ENCODE data around the gene GDPD5. TPM values are rescaled to one million over a fixed set of nuclear protein-coding genes. Genes with fewer than 3 reads are reported as not detected.

GDPD5 gene
- total RNA-seq, 2 experiments from 2014 or later, result 13.5 to 57.3 TPM

DNA sequence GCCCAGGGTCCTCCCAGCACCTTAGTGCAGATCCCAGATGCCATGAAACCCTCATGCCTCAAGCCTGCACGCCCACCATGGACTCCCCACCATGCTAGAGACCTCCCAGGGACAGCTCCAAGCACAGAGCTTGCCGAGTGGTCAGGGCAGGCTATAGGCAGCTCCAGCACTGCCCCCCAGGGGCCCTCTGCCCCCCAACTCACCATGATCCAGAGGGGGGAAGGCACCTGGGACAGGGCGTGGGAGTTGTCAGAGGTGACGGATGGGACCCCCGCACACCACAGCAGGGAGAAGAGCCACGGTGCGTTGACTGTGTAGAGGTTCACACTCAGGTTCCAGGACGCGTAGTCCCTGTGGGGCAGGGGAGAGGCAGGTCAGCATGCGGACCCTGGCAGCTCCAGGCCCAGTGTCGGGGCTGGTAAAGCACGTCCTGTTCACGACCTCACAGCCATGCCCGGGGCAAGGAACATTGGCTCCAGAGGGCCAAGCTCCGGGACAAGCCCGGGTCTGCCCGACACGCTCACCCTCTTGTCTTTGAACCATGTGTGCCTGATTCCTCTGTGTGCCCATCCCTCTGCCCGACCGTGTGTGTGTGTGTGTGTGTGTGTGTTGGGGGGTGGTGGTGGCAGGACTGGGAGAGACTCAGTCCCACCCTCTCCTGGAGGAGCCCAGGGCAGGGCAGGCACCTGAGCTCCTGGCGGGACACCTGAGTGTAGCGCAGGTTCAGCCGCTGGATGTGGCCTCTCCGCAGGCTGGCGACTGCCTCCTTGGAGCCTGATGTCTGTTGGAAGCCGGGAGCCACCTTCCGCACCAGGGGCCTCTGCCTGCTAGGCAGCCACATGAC is 84.6 kb downstream of the GDPD5 start:
- no TSS peak for BruUV-seq (replicated peaks)
- TF ChIP-seq, protein P1, sequence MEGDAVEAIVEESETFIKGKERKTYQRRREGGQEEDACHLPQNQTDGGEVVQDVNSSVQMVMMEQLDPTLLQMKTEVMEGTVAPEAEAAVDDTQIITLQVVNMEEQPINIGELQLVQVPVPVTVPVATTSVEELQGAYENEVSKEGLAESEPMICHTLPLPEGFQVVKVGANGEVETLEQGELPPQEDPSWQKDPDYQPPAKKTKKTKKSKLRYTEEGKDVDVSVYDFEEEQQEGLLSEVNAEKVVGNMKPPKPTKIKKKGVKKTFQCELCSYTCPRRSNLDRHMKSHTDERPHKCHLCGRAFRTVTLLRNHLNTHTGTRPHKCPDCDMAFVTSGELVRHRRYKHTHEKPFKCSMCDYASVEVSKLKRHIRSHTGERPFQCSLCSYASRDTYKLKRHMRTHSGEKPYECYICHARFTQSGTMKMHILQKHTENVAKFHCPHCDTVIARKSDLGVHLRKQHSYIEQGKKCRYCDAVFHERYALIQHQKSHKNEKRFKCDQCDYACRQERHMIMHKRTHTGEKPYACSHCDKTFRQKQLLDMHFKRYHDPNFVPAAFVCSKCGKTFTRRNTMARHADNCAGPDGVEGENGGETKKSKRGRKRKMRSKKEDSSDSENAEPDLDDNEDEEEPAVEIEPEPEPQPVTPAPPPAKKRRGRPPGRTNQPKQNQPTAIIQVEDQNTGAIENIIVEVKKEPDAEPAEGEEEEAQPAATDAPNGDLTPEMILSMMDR (conservative IDR thresholded peaks at IDR 0.05; ENCODE audit: low read length), result no peak
- TF ChIP-seq EZH2phosphoT487 (IDR thresholded peaks at IDR 0.05; ENCODE audit: borderline replicate concordance, low read depth, low read length), result no peak
- intact Hi-C loops (cut with micrococcal nuclease; ENCODE audit: unreplicated experiment), result no loop called here
- Histone ChIP-seq H3K4me2 (ENCODE audit: low read length) (no peak overlapping the region), H3K36me3 (ENCODE audit: insufficient read depth, low read length) (no peaks in the 10 kb centered on the region), H3K4me3 (ENCODE audit: low read depth, low read length, poor library complexity, severe bottlenecking) (no peak overlapping the region), H3K4me1 (ENCODE audit: insufficient read depth, low read length, poor library complexity, severe bottlenecking) (no peaks in the 10 kb centered on the region), H2AFZ (ENCODE audit: low read length) (no peak overlapping the region), H3K27ac (ENCODE audit: low read depth, low read length, poor library complexity, severe bottlenecking) (no peak overlapping the region), H4K20me1 (ENCODE audit: insufficient read depth, low read length) (no peaks in the 10 kb centered on the region), H3K9me3 (ENCODE audit: low read length) (no peaks in the 10 kb centered on the region), H3K79me2 (ENCODE audit: insufficient read depth, low read depth, low read length) (no peaks in the 10 kb centered on the region), H3K9me2 (ENCODE audit: insufficient read depth, low read length) (no peaks in the 10 kb centered on the region)
- ChIA-PET POLR2A (no interaction called here), CTCF (ENCODE audit: unreplicated experiment) (interaction anchor here (0.6 kb wide), 1 partner anchor 707 kb away, joined by 3 read pairs; no protein-coding TSS in a partner anchor)
- DNase-seq (ENCODE audit: low spot score), result no peak

DNA sequence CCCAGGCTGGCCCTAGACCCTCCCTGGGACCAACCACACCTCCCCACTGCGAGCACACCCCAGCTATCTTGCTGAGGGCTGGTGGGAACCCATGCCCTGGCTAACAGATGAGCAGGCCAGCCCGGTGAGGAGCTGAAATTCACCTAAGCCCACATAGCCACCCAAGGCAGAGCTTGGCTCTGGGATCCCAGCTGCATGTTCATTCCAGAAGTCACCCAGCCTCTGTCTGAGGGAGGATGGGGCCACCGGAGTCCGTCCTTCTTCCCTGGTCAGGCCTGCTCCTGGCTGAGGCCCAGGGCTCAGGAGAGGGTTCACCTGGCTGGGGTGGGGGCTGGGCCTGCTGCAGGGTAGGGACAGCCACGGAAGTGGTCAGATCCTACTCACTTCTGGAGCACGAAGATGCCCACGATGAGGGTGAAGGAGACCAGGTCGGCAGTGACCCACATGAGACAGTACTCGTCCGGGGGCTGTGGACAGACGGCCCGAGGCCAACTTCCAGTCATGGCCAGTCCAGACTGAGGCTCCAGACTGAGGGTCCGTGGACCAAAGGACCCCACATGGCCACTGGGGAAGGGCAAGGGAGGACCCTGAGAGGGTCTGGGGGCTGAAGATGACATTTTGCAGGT is 86.1 kb downstream of the GDPD5 start:
- no peak for TF ChIP-seq EZH2phosphoT487 (IDR thresholded peaks at IDR 0.05; ENCODE audit: borderline replicate concordance, low read depth, low read length)
- TF ChIP-seq, protein P1 (conservative IDR thresholded peaks at IDR 0.05; ENCODE audit: low read length), result no peak

More for the DNA sequence above, 86.1 kb downstream of the GDPD5 start:
- H3K79me2 ChIP-seq (ENCODE audit: insufficient read depth, low read depth, low read length), result no peaks in the 10 kb centered on the region
- H3K4me2 ChIP-seq (ENCODE audit: low read length), result no peak overlapping the region
- no peaks in the 10 kb centered on the region for H3K4me1 ChIP-seq (ENCODE audit: insufficient read depth, low read length, poor library complexity, severe bottlenecking)
- no TSS peak for BruUV-seq (replicated peaks)
- intact Hi-C loops (cut with micrococcal nuclease; ENCODE audit: unreplicated experiment), result no loop called here
- H4K20me1 ChIP-seq (ENCODE audit: insufficient read depth, low read length), result no peaks in the 10 kb centered on the region
- POLR2A ChIA-PET, result no interaction called here
- no peak overlapping the region for H2AFZ ChIP-seq (ENCODE audit: low read length)
- CTCF ChIA-PET (ENCODE audit: unreplicated experiment), result interaction anchor here (0.5 kb wide), 1 partner anchor 121 kb away, joined by 6 read pairs; no protein-coding TSS in a partner anchor
- no peaks in the 10 kb centered on the region for H3K9me3 ChIP-seq (ENCODE audit: low read length)
- no peaks in the 10 kb centered on the region for H3K36me3 ChIP-seq (ENCODE audit: insufficient read depth, low read length)
- no peak overlapping the region for H3K4me3 ChIP-seq (ENCODE audit: low read depth, low read length, poor library complexity, severe bottlenecking)
- DNase-seq (ENCODE audit: low spot score), result no peak
- H3K9me2 ChIP-seq (ENCODE audit: insufficient read depth, low read length), result no peaks in the 10 kb centered on the region
- no peak overlapping the region for H3K27ac ChIP-seq (ENCODE audit: low read depth, low read length, poor library complexity, severe bottlenecking)
